ENCODE results near the gene FARSA. TPM values are rescaled to one million over a fixed set of nuclear protein-coding genes. Genes with fewer than 3 reads are reported as not detected.

The FARSA gene
- total and polyA plus RNA-seq, 2 of the 13 experiments (the other 11 are each of a cell fraction or from before 2014, with no cell fraction given): 25.9 to 72.0 TPM

DNA sequence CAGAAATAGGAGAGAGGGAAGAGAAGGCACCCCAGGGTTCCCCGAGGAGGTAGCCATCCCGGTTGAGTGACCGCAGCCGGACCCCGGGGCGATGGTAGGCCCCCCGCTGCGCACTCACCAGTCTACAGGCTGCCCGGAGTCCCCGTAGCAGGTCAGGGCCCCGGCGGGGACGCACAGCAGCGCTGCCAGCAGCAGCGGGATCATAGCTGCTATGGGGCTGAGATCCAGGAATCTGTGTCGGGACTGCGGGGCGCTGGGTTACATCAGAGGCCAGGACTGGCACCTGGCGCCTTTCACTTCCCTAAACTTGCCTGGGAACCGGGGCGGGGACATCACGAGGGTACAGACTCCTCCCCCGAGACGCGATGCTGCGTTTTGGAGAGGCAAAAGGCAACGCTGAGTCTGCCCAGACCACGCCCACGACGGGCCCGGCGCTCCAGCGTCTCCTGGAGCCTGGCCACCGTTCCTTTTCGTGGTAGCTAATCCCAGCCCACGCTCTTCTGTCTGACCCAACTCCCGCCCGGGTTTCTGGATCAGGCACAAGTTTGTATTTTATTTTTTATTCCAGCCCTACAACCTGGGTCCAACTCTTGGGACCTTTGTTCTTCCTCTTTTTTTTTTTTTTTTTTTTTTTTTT, 52.2 kb downstream of the FARSA start, which contains the start of gene DNASE2 (continued):
- TF ChIP-seq ZNF460 (CRISPR knock-in tag; IDR thresholded peaks at IDR 0.05; ENCODE audit: borderline replicate concordance) (no peak), POLR2G (IDR thresholded peaks at IDR 0.05; ENCODE audit: low read depth, low read length) (peak; percentile 61), SALL1 (CRISPR knock-in tag; IDR thresholded peaks at IDR 0.05) (no peak), TBX2 (CRISPR knock-in tag; IDR thresholded peaks at IDR 0.05; ENCODE audit: borderline replicate concordance) (peak; percentile 19; the same call in 1 of the 2 replicates), POLR2A (IDR thresholded peaks at IDR 0.05; ENCODE audit: insufficient read depth in 1 of 2, low read depth in 2 of 2, low read length in 2 of 2) (peak; percentile 55 to 61; a peak in 3 of 4 replicates)
- TF ChIP-seq, protein P1, sequence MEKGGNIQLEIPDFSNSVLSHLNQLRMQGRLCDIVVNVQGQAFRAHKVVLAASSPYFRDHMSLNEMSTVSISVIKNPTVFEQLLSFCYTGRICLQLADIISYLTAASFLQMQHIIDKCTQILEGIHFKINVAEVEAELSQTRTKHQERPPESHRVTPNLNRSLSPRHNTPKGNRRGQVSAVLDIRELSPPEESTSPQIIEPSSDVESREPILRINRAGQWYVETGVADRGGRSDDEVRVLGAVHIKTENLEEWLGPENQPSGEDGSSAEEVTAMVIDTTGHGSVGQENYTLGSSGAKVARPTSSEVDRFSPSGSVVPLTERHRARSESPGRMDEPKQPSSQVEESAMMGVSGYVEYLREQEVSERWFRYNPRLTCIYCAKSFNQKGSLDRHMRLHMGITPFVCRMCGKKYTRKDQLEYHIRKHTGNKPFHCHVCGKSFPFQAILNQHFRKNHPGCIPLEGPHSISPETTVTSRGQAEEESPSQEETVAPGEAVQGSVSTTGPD (CRISPR knock-in tag; IDR thresholded peaks at IDR 0.05): no peak
- TF ChIP-seq, protein P2, sequence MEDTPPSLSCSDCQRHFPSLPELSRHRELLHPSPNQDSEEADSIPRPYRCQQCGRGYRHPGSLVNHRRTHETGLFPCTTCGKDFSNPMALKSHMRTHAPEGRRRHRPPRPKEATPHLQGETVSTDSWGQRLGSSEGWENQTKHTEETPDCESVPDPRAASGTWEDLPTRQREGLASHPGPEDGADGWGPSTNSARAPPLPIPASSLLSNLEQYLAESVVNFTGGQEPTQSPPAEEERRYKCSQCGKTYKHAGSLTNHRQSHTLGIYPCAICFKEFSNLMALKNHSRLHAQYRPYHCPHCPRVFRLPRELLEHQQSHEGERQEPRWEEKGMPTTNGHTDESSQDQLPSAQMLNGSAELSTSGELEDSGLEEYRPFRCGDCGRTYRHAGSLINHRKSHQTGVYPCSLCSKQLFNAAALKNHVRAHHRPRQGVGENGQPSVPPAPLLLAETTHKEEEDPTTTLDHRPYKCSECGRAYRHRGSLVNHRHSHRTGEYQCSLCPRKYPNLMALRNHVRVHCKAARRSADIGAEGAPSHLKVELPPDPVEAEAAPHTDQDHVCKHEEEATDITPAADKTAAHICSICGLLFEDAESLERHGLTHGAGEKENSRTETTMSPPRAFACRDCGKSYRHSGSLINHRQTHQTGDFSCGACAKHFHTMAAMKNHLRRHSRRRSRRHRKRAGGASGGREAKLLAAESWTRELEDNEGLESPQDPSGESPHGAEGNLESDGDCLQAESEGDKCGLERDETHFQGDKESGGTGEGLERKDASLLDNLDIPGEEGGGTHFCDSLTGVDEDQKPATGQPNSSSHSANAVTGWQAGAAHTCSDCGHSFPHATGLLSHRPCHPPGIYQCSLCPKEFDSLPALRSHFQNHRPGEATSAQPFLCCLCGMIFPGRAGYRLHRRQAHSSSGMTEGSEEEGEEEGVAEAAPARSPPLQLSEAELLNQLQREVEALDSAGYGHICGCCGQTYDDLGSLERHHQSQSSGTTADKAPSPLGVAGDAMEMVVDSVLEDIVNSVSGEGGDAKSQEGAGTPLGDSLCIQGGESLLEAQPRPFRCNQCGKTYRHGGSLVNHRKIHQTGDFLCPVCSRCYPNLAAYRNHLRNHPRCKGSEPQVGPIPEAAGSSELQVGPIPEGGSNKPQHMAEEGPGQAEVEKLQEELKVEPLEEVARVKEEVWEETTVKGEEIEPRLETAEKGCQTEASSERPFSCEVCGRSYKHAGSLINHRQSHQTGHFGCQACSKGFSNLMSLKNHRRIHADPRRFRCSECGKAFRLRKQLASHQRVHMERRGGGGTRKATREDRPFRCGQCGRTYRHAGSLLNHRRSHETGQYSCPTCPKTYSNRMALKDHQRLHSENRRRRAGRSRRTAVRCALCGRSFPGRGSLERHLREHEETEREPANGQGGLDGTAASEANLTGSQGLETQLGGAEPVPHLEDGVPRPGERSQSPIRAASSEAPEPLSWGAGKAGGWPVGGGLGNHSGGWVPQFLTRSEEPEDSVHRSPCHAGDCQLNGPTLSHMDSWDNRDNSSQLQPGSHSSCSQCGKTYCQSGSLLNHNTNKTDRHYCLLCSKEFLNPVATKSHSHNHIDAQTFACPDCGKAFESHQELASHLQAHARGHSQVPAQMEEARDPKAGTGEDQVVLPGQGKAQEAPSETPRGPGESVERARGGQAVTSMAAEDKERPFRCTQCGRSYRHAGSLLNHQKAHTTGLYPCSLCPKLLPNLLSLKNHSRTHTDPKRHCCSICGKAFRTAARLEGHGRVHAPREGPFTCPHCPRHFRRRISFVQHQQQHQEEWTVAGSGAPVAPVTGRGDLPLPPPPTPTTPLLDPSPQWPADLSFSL (CRISPR knock-in tag; IDR thresholded peaks at IDR 0.05): no peak
- TF ChIP-seq, protein P3, sequence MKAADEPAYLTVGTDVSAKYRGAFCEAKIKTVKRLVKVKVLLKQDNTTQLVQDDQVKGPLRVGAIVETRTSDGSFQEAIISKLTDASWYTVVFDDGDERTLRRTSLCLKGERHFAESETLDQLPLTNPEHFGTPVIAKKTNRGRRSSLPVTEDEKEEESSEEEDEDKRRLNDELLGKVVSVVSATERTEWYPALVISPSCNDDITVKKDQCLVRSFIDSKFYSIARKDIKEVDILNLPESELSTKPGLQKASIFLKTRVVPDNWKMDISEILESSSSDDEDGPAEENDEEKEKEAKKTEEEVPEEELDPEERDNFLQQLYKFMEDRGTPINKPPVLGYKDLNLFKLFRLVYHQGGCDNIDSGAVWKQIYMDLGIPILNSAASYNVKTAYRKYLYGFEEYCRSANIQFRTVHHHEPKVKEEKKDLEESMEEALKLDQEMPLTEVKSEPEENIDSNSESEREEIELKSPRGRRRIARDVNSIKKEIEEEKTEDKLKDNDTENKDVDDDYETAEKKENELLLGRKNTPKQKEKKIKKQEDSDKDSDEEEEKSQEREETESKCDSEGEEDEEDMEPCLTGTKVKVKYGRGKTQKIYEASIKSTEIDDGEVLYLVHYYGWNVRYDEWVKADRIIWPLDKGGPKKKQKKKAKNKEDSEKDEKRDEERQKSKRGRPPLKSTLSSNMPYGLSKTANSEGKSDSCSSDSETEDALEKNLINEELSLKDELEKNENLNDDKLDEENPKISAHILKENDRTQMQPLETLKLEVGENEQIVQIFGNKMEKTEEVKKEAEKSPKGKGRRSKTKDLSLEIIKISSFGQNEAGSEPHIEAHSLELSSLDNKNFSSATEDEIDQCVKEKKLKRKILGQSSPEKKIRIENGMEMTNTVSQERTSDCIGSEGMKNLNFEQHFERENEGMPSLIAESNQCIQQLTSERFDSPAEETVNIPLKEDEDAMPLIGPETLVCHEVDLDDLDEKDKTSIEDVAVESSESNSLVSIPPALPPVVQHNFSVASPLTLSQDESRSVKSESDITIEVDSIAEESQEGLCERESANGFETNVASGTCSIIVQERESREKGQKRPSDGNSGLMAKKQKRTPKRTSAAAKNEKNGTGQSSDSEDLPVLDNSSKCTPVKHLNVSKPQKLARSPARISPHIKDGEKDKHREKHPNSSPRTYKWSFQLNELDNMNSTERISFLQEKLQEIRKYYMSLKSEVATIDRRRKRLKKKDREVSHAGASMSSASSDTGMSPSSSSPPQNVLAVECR (CRISPR knock-in tag; IDR thresholded peaks at IDR 0.05; ENCODE audit: borderline replicate concordance): peak; percentile 40; the same call in 1 of the 2 replicates
- TF ChIP-seq, protein P4, sequence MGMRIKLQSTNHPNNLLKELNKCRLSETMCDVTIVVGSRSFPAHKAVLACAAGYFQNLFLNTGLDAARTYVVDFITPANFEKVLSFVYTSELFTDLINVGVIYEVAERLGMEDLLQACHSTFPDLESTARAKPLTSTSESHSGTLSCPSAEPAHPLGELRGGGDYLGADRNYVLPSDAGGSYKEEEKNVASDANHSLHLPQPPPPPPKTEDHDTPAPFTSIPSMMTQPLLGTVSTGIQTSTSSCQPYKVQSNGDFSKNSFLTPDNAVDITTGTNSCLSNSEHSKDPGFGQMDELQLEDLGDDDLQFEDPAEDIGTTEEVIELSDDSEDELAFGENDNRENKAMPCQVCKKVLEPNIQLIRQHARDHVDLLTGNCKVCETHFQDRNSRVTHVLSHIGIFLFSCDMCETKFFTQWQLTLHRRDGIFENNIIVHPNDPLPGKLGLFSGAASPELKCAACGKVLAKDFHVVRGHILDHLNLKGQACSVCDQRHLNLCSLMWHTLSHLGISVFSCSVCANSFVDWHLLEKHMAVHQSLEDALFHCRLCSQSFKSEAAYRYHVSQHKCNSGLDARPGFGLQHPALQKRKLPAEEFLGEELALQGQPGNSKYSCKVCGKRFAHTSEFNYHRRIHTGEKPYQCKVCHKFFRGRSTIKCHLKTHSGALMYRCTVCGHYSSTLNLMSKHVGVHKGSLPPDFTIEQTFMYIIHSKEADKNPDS (CRISPR knock-in tag; IDR thresholded peaks at IDR 0.05): no peak
- TF ChIP-seq, protein P5, sequence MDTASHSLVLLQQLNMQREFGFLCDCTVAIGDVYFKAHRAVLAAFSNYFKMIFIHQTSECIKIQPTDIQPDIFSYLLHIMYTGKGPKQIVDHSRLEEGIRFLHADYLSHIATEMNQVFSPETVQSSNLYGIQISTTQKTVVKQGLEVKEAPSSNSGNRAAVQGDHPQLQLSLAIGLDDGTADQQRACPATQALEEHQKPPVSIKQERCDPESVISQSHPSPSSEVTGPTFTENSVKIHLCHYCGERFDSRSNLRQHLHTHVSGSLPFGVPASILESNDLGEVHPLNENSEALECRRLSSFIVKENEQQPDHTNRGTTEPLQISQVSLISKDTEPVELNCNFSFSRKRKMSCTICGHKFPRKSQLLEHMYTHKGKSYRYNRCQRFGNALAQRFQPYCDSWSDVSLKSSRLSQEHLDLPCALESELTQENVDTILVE (CRISPR knock-in tag; IDR thresholded peaks at IDR 0.05): no peak

Data from HepG2 (cell line).